ENCODE results near the gene MAP3K7CL. TPM values are rescaled to one million over a fixed set of nuclear protein-coding genes. Genes with fewer than 3 reads are reported as not detected.

The MAP3K7CL gene
- total RNA-seq, 4 donors from 2014 or later = 1.5 to 2.6 (median 2.2) TPM

GRCh38 chr21:29114765-29115500 lies 15.5 kb upstream of the MAP3K7CL start:
- H3K27ac ChIP-seq = no peak overlapping the region
- TF ChIP-seq POLR2AphosphoS5 (IDR thresholded peaks at IDR 0.05) (no peak), POLR2A (IDR thresholded peaks at IDR 0.05) (no peak), CTCF (IDR thresholded peaks at IDR 0.05) (no peak), EP300 (IDR thresholded peaks at IDR 0.05) (no peak)
- no peaks in the 10 kb centered on the region for H3K36me3 ChIP-seq
- H3K27me3 ChIP-seq = no peaks in the 10 kb centered on the region
- no peak overlapping the region for H3K4me3 ChIP-seq
- no peaks in the 10 kb centered on the region for H3K9me3 ChIP-seq
- no peaks in the 10 kb centered on the region for H3K4me1 ChIP-seq
- WGBS, 2 donors (ENCODE audit: low coverage in 1 of 2) = 60 to 64% methylated on average over 3 to 4 of the region's 5 CpGs
- ATAC-seq = no peak

GRCh38 chr21:29115899-29116298 lies 14.5 kb upstream of the MAP3K7CL start:
- Histone ChIP-seq H3K27ac (no peak overlapping the region), H3K9me3 (no peaks in the 10 kb centered on the region), H3K27me3 (no peaks in the 10 kb centered on the region), H3K4me3 (no peak overlapping the region), H3K4me1 (no peaks in the 10 kb centered on the region), H3K36me3 (no peaks in the 10 kb centered on the region)
- ATAC-seq = no peak
- no peak for TF ChIP-seq EP300 (IDR thresholded peaks at IDR 0.05)
- 78 to 81% methylated on average over 8 of the region's 8 CpGs for WGBS, 2 donors (ENCODE audit: low coverage in 1 of 2)

DNA sequence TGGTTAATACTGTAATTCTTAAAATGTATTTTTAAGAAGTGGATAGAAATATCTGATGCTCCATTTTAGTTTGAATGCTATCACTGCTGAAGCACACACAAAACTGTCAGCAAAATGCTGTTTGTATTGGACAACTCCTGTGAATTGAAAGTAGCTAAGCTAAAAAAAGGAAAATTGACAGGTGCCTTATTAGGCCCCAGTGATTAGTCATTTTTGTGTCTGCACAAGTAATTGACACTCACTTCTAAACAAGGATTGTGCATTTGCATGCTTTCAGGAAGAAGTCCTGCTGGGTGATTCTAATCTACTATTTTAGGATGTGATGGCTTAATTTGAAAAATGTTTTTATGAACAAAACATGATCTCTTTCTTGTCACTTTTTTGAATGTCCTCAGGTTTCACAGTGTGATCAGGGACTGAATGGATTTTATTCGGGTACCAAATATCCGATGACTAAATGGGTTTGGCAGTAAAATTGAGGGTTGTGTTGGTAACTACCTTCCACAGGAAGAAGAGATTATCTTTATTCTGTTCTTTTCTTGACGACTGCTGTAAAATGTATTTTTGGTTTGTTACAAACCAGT lies 13.0 kb upstream of the MAP3K7CL start:
- Histone ChIP-seq H3K4me3 (no peak overlapping the region), H3K36me3 (no peaks in the 10 kb centered on the region), H3K4me1 (no peaks in the 10 kb centered on the region), H3K9me3 (no peaks in the 10 kb centered on the region), H3K27me3 (no peaks in the 10 kb centered on the region), H3K27ac (no peak overlapping the region)
- 83 to 93% methylated on average over 3 of the region's 3 CpGs for WGBS, 2 donors (ENCODE audit: low coverage in 1 of 2)
- ATAC-seq = no peak
- TF ChIP-seq POLR2AphosphoS5 (IDR thresholded peaks at IDR 0.05) = no peak
- no peak for TF ChIP-seq POLR2A (IDR thresholded peaks at IDR 0.05)
- no peak for TF ChIP-seq CTCF (IDR thresholded peaks at IDR 0.05)
- no peak for TF ChIP-seq EP300 (IDR thresholded peaks at IDR 0.05)

DNA sequence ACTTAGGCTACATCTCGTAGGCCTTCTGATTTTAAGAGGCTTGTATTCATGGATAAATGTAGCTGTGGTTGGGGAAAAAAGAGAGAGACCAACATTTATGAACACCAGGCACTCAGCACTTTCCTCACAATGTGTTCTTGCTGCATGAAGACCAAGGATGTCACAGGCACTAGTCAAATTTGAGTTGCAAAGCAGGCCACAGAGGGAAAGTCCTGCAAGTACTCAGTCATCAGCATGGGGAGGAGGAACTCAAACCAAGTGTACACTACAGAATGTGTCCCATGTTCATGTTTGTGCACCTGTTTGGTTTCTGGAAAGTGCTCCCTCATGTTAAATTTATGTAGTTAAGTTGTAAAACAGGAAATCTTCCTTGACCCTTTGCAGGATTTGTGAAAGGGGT lies 8.7 kb upstream of the MAP3K7CL start:
- Histone ChIP-seq H3K27ac (no peak overlapping the region), H3K4me1 (no peaks in the 10 kb centered on the region), H3K4me3 (no peak overlapping the region), H3K9me3 (no peaks in the 10 kb centered on the region), H3K27me3 (no peaks in the 10 kb centered on the region), H3K36me3 (no peaks in the 10 kb centered on the region)
- ATAC-seq = no peak
- TF ChIP-seq POLR2AphosphoS5 (IDR thresholded peaks at IDR 0.05) (no peak), EP300 (IDR thresholded peaks at IDR 0.05) (no peak), POLR2A (IDR thresholded peaks at IDR 0.05) (no peak), CTCF (IDR thresholded peaks at IDR 0.05) (no peak)
- 78% methylated on average over 1 of the region's 1 CpG; no CpG with 5 or more reads in 1 of the 2 donors for WGBS, 2 donors (ENCODE audit: low coverage in 1 of 2)

DNA sequence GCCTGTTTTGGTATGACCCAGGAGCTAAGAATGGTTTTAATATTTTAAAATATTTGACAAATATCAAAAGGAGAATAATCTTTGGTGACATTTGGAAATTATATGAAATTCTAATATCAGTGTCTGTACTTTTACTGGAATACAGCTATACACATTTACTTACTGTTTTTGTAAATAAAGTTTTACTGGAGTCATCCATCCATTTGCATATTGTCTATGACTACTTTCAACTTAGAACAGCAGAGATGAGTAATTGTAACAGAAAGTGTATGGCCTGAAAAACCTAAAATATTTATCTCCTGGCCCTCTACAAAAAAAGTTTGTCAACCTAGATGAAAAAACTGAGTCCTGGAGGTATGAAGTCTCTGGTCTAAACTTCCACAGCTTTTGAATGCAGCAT lies 5.8 kb upstream of the MAP3K7CL start:
- ATAC-seq = no peak
- Histone ChIP-seq H3K4me1 (no peaks in the 10 kb centered on the region), H3K4me3 (no peak overlapping the region), H3K9me3 (no peaks in the 10 kb centered on the region), H3K27ac (no peak overlapping the region), H3K27me3 (no peaks in the 10 kb centered on the region), H3K36me3 (no peaks in the 10 kb centered on the region)
- TF ChIP-seq EP300 (IDR thresholded peaks at IDR 0.05) (no peak), POLR2AphosphoS5 (IDR thresholded peaks at IDR 0.05) (no peak), POLR2A (IDR thresholded peaks at IDR 0.05) (no peak), CTCF (IDR thresholded peaks at IDR 0.05) (no peak)
